ENCODE results near the gene SLC9A7. TPM values are rescaled to one million over a fixed set of nuclear protein-coding genes. Genes with fewer than 3 reads are reported as not detected.

Gene SLC9A7
- total and polyA plus RNA-seq, 4 donors, result 2.3 to 13.2 (median 3.1) TPM

- no peak overlapping the region for H3K4me3 ChIP-seq (ENCODE audit: low read depth in 1 of 3, low read length in 3 of 3)
Observed at GRCh38 chrX:46634577-46634976, 124.3 kb downstream of the SLC9A7 start.

GRCh38 chrX:46630141-46630540, 128.8 kb downstream of the SLC9A7 start:
- WGBS, result 87% methylated on average over 1 of the region's 1 CpG
- Histone ChIP-seq H3K27ac (ENCODE audit: low read depth in 1 of 2, low read length in 2 of 2) (no peak overlapping the region), H3K4me3 (ENCODE audit: low read depth in 1 of 3, low read length in 3 of 3) (no peak overlapping the region), H3K9me3 (ENCODE audit: control insufficient read depth in 4 of 4, low read length in 3 of 4) (no peaks in the 10 kb centered on the region), H3K36me3 (ENCODE audit: control insufficient read depth in 4 of 4, insufficient read depth in 3 of 4, low read depth in 1 of 4, low read length in 3 of 4) (no peaks in the 10 kb centered on the region), H3K4me1 (ENCODE audit: control insufficient read depth in 4 of 4, insufficient read depth in 4 of 4, low read length in 3 of 4) (peaks cover 10 to 21% (median 13%) of the 10 kb centered on the region in 4 donors), H3K27me3 (ENCODE audit: control insufficient read depth in 4 of 4, insufficient read depth in 4 of 4, low read length in 3 of 4) (no peaks in the 10 kb centered on the region), H3K9ac (ENCODE audit: low read depth in 1 of 2, low read length in 2 of 2) (no peak overlapping the region)
- TF ChIP-seq SP1 (IDR thresholded peaks at IDR 0.05) (no peak), ATF3 (IDR thresholded peaks at IDR 0.05) (no peak), REST (IDR thresholded peaks at IDR 0.05) (no peak)
- DNase-seq (ENCODE audit: low spot score), result no peak

More at GRCh38 chrX:46634577-46634976, 124.3 kb downstream of the SLC9A7 start:
- TF ChIP-seq YY1 (IDR thresholded peaks at IDR 0.05) (no peak), FOXA1 (IDR thresholded peaks at IDR 0.05) (no peak), NR2F2 (IDR thresholded peaks at IDR 0.05) (no peak)
- 80% methylated on average over 3 of the region's 3 CpGs for WGBS
- Histone ChIP-seq H3K9me3 (ENCODE audit: control insufficient read depth in 4 of 4, low read length in 3 of 4) (no peaks in the 10 kb centered on the region), H3K9ac (ENCODE audit: low read depth in 1 of 2, low read length in 2 of 2) (no peak overlapping the region), H3K27me3 (ENCODE audit: control insufficient read depth in 4 of 4, insufficient read depth in 4 of 4, low read length in 3 of 4) (no peaks in the 10 kb centered on the region), H3K27ac (ENCODE audit: low read depth in 1 of 2, low read length in 2 of 2) (no peak overlapping the region), H3K36me3 (ENCODE audit: control insufficient read depth in 4 of 4, insufficient read depth in 3 of 4, low read depth in 1 of 4, low read length in 3 of 4) (no peaks in the 10 kb centered on the region), H3K4me1 (ENCODE audit: control insufficient read depth in 4 of 4, insufficient read depth in 4 of 4, low read length in 3 of 4) (no peaks in the 10 kb centered on the region)
- no peak for DNase-seq (ENCODE audit: low spot score)

GRCh38 chrX:46628460-46629371, 130.2 kb downstream of the SLC9A7 start:
- Histone ChIP-seq H3K27me3 (ENCODE audit: control insufficient read depth in 4 of 4, insufficient read depth in 4 of 4, low read length in 3 of 4) (no peaks in the 10 kb centered on the region), H3K9me3 (ENCODE audit: control insufficient read depth in 4 of 4, low read length in 3 of 4) (no peaks in the 10 kb centered on the region), H3K9ac (ENCODE audit: low read depth in 1 of 2, low read length in 2 of 2) (peak overlapping the region in 1 of 2 donors; percentile 47), H3K4me1 (ENCODE audit: control insufficient read depth in 4 of 4, insufficient read depth in 4 of 4, low read length in 3 of 4) (peaks cover 11 to 34% (median 22%) of the 10 kb centered on the region in 4 donors), H3K27ac (ENCODE audit: low read depth in 1 of 2, low read length in 2 of 2) (peak overlapping the region; percentile 58 to 67), H3K4me3 (ENCODE audit: low read depth in 1 of 3, low read length in 3 of 3) (no peak overlapping the region), H3K36me3 (ENCODE audit: control insufficient read depth in 4 of 4, insufficient read depth in 3 of 4, low read depth in 1 of 4, low read length in 3 of 4) (no peaks in the 10 kb centered on the region)
- TF ChIP-seq JUND (IDR thresholded peaks at IDR 0.05) (peak in 1 of 2 donors; percentile 7), FOXA2 (IDR thresholded peaks at IDR 0.05) (no peak), MAX (IDR thresholded peaks at IDR 0.05) (peak; percentile 2)
- WGBS, result 59% methylated on average over 6 of the region's 6 CpGs
- DNase-seq (ENCODE audit: low spot score), result no peak
